Endothelial cell of umbilical vein (primary cell): ENCODE results near the gene SLC47A2. TPM values are rescaled to one million over a fixed set of nuclear protein-coding genes. Genes with fewer than 3 reads are reported as not detected.

Source experiments
- BruUV-seq: library from RNA; stranded (reverse); fragments of 400-500 nt; replicated peaks from 2 replicates; lab custom pipeline; 2021; lab: Mats Ljungman, UMichigan
- CTCF ChIA-PET: fragments of 300-600, 350-600 bp; sonication (Branson Sonifier 250); formaldehyde crosslinking; loops from one replicate; lab custom pipeline; 2021; ENCODE audit warnings: antibody characterized with exemption, inconsistent platforms; lab: Charles Lee
- POLR2A ChIA-PET: fragments of 300-600, 350-600 bp; sonication (Branson Sonifier 250); formaldehyde crosslinking; loops from one replicate; lab custom pipeline; 2021; ENCODE audit warnings: antibody characterized with exemption, inconsistent platforms; lab: Charles Lee
- DNase-seq: peaks from one replicate; pipeline ENCODE4 v3.0.0-alpha.2; 2011; ENCODE audit warnings: low read depth, low spot score
- FAIRE-seq: peaks from 2 replicates; lab custom pipeline; 2011; peaks lifted over from hg19 to GRCh38; lab: Jason Lieb, UNC
- H2AFZ ChIP-seq: 2 replicates; pipeline ENCODE4 v1.6.0; 2012; ENCODE audit warnings: low read depth, low read length, control low read depth, inconsistent platforms
- H3K27ac ChIP-seq: 2 replicates; pipeline ENCODE4 v1.5.1; 2011; ENCODE audit warnings: low read depth, mild to moderate bottlenecking, control low read depth, low read length, moderate library complexity; ENCODE audit not compliant: insufficient read depth
- H3K27me3 ChIP-seq, 2 experiments: 2 replicates each; pipeline versions ENCODE4 v1.6.0 to v1.6.1; 2011; ENCODE audit warnings: low read length in 2 of 2, mixed read lengths in 1 of 2; ENCODE audit not compliant: control insufficient read depth in 2 of 2, insufficient read depth in 2 of 2
- H3K36me3 ChIP-seq, 2 experiments: 2 replicates in 1 of 2; 3 replicates in 1 of 2; pipeline ENCODE4 v1.5.1; 2011; ENCODE audit warnings: low read length in 2 of 2, mild to moderate bottlenecking in 1 of 2, moderate library complexity in 1 of 2; ENCODE audit not compliant: control insufficient read depth in 2 of 2, insufficient read depth in 2 of 2; ENCODE audit errors: extremely low read depth in 1 of 2
- H3K4me1 ChIP-seq: 3 replicates; pipeline ENCODE4 v1.5.1; 2011; ENCODE audit warnings: mild to moderate bottlenecking, low read length; ENCODE audit not compliant: control insufficient read depth, insufficient read depth; ENCODE audit errors: extremely low read depth
- H3K4me2 ChIP-seq: 2 replicates; pipeline ENCODE4 v1.6.1; 2011; ENCODE audit warnings: low read length, control low read depth, mixed read lengths; ENCODE audit not compliant: insufficient read depth
- H3K4me3 ChIP-seq, 3 experiments: fragments of 200-600 bp in 1 of 3; sonication (generic), shearing (Covaris generic) in 1 of 3; replicated peaks in 1 of 3; 2 replicates each; pipeline ENCODE4 v1.5.1; 2011 to 2016; ENCODE audit warnings: control low read depth in 3 of 3, low read length in 3 of 3, mild to moderate bottlenecking in 2 of 3, inconsistent platforms in 1 of 3, low read depth in 1 of 3, moderate library complexity in 1 of 3; ENCODE audit not compliant: insufficient read depth in 1 of 3
- H3K79me2 ChIP-seq: 2 replicates; pipeline ENCODE4 v1.6.0; 2012; ENCODE audit warnings: low read length, inconsistent platforms; ENCODE audit not compliant: control insufficient read depth, insufficient read depth
- H3K9ac ChIP-seq: replicated peaks from 2 replicates; pipeline ENCODE3; 2011; ENCODE audit warnings: low read length, control low read depth; ENCODE audit not compliant: insufficient read depth; ENCODE audit errors: extremely low read depth
- H3K9me1 ChIP-seq: replicated peaks from 3 replicates; pipeline ENCODE4 v1.6.0; 2011; ENCODE audit warnings: mild to moderate bottlenecking, low read length; ENCODE audit not compliant: control insufficient read depth, insufficient read depth; ENCODE audit errors: extremely low read depth
- H3K9me3 ChIP-seq: replicated peaks from 2 replicates; pipeline ENCODE4 v1.5.1; 2012; ENCODE audit warnings: low read length, inconsistent platforms; ENCODE audit not compliant: control insufficient read depth, insufficient read depth
- H4K20me1 ChIP-seq: replicated peaks from 2 replicates; pipeline ENCODE3; 2011; ENCODE audit warnings: mild to moderate bottlenecking, low read length; ENCODE audit not compliant: control insufficient read depth, insufficient read depth; ENCODE audit errors: extremely low read depth
- CTCF ChIP-seq, 2 donors: IDR thresholded peaks; 1 replicate in 1 of 2; 2 replicates in 1 of 2; pipeline ENCODE4 v1.5.1; 2011; ENCODE audit warnings: low read length in 2 of 2, mild to moderate bottlenecking in 2 of 2, moderate library complexity in 2 of 2, control low read depth in 1 of 2, inconsistent platforms in 1 of 2, low read depth in 1 of 2; ENCODE audit not compliant: insufficient read depth in 1 of 2; ENCODE audit errors: extremely low read depth in 1 of 2
- EZH2 ChIP-seq: IDR thresholded peaks from 2 replicates; pipeline ENCODE4 v1.6.1; 2012; ENCODE audit warnings: borderline replicate concordance, low read depth, mild to moderate bottlenecking, moderate library complexity, low read length, inconsistent platforms; ENCODE audit not compliant: severe bottlenecking
- FOS ChIP-seq: IDR thresholded peaks from 2 replicates; pipeline ENCODE4 v1.6.1; 2011; ENCODE audit warnings: mild to moderate bottlenecking, low read length, moderate library complexity, borderline replicate concordance; ENCODE audit not compliant: insufficient read depth
- GATA2 ChIP-seq: IDR thresholded peaks from 2 replicates; pipeline ENCODE4 v1.7.0; 2011; ENCODE audit warnings: low read depth, mild to moderate bottlenecking, moderate library complexity, mixed read lengths, low read length; ENCODE audit not compliant: insufficient read length, insufficient read depth
- JUN ChIP-seq: IDR thresholded peaks from 2 replicates; pipeline ENCODE4 v1.6.1; 2011; ENCODE audit warnings: borderline replicate concordance, low read depth; ENCODE audit not compliant: insufficient read length, insufficient read depth
- MAX ChIP-seq: IDR thresholded peaks from 2 replicates; pipeline ENCODE4 v1.6.1; 2011; ENCODE audit not compliant: insufficient read depth, insufficient read length
- MYC ChIP-seq: IDR thresholded peaks from one replicate; pipeline ENCODE4 v1.6.1; 2011; ENCODE audit warnings: mild to moderate bottlenecking, low read depth, low read length
- POLR2A ChIP-seq: IDR thresholded peaks from 2 replicates; pipeline ENCODE4 v1.6.1; 2012; ENCODE audit warnings: low read depth, mild to moderate bottlenecking, control low read depth, low read length
- POLR2AphosphoS5 ChIP-seq: IDR thresholded peaks from 2 replicates; pipeline ENCODE4 v1.6.1; 2012; ENCODE audit warnings: low read depth, mild to moderate bottlenecking, control low read depth, low read length, moderate library complexity; ENCODE audit not compliant: insufficient read depth
- dilution Hi-C: fragments of 300-500 bp; cut with MboI; formaldehyde crosslinking; loops from one replicate; pipeline ENCODE4 v1.15.0; 2019; ENCODE audit warnings: low sequenced_read_pairs; ENCODE audit not compliant: extremely low pct_ligation_motif_present
- intact Hi-C: fragments of 100-400 bp; cut with micrococcal nuclease; formaldehyde crosslinking; loops from one replicate; pipeline ENCODE4 v1.10.0; 2022
- polyA plus RNA-seq, 4 experiments: library from polyadenylated mRNA; depleted of rRNA in 3 of 4; stranded (reverse) in 3 of 4; unstranded in 1 of 4; fragments of >200 nt; gene quantifications; 2 replicates each; pipeline versions ENCODE4 v1.2.1 to v1.2.3, GENCODE V29; 2011 to 2012; ENCODE audit warnings: missing spikeins in 1 of 4
- total RNA-seq: library from RNA; stranded (reverse); gene quantifications from 2 replicates; pipeline ENCODE4 v1.2.3, GENCODE V29; 2021

Gene SLC47A2
- total and polyA plus RNA-seq, 2 donors (not counting 3 experiments of a cell fraction or from before 2014, with no cell fraction given), result not detected

- Histone ChIP-seq H3K4me3 (no peak overlapping the region), H3K27ac (no peak overlapping the region), H3K79me2 (no peaks in the 10 kb centered on the region), H3K4me2 (no peak overlapping the region), H3K27me3 (no peaks in the 10 kb centered on the region), H2AFZ (no peak overlapping the region), H3K9ac (no peak overlapping the region), H3K36me3 (peaks cover 0 to 13% of the 10 kb centered on the region in 2 experiments), H3K4me1 (no peaks in the 10 kb centered on the region), H3K9me1 (no peaks in the 10 kb centered on the region), H3K9me3 (no peaks in the 10 kb centered on the region), H4K20me1 (no peaks in the 10 kb centered on the region)
- no peak for FAIRE-seq
- DNase-seq, result no peak
- dilution Hi-C loops, result no loop called here
- no TSS peak for BruUV-seq
- no peak for TF ChIP-seq POLR2AphosphoS5
- TF ChIP-seq JUN, result no peak
- TF ChIP-seq EZH2, result no peak
- no peak for TF ChIP-seq MYC
- TF ChIP-seq FOS, result no peak
- TF ChIP-seq GATA2, result no peak
- no peak for TF ChIP-seq CTCF (IDR thresholded peaks at IDR 0.05; ENCODE audit: extremely low read depth in 1 of 2, insufficient read depth in 1 of 2, low read depth in 1 of 2, low read length in 2 of 2)
- no peak for TF ChIP-seq POLR2A
- TF ChIP-seq MAX, result no peak
- CTCF ChIA-PET, result interaction anchor here (0.8 to 2.9 kb wide), 2 partner anchors 14 to 33 kb away, joined by 3 to 20 read pairs; partner anchors contain the start of gene ALDH3A2
- POLR2A ChIA-PET, result no interaction called here
- intact Hi-C loops, result no loop called here
Observed at GRCh38 chr17:19661121-19661520, 55.3 kb downstream of the SLC47A2 start.
